Measurements from ENCODE around the gene IL20RA.
"Not testable (repeated sequence)": the region's sequence is repeated elsewhere in the genome, so short reads cannot be mapped to it uniquely, and the experiment has no call there.

IL20RA gene

GRCh38 chr6:137044366-137045221 is at the start of gene IL20RA:
Gene IL20RA (minus strand): TSS chr6:137044965. CDS start chr6:137044728, 237 bp downstream.
- in situ Hi-C loops (cut with HindIII; ENCODE audit: low sequenced_read_pairs) = no loop called here

- in situ Hi-C loops (cut with HindIII; ENCODE audit: low sequenced_read_pairs) = no loop called here
Observed at GRCh38 chr6:137093183-137094069, 48.7 kb upstream of the IL20RA start.

- in situ Hi-C loops (cut with HindIII; ENCODE audit: low sequenced_read_pairs) = no loop called here
Observed at GRCh38 chr6:137092018-137092417, 47.3 kb upstream of the IL20RA start.

GRCh38 chr6:137089305-137089704 is 44.5 kb upstream of the IL20RA start:
- in situ Hi-C loops (cut with HindIII; ENCODE audit: low sequenced_read_pairs) = no loop called here

GRCh38 chr6:137087902-137088301 is 43.1 kb upstream of the IL20RA start:
- in situ Hi-C loops (cut with HindIII; ENCODE audit: low sequenced_read_pairs) = no loop called here

GRCh38 chr6:137086031-137086430 is 41.3 kb upstream of the IL20RA start:
- in situ Hi-C loops (cut with HindIII; ENCODE audit: low sequenced_read_pairs) = no loop called here

- in situ Hi-C loops (cut with HindIII; ENCODE audit: low sequenced_read_pairs) = no loop called here
Observed at GRCh38 chr6:137084865-137085617, 40.3 kb upstream of the IL20RA start.

- in situ Hi-C loops (cut with HindIII; ENCODE audit: low sequenced_read_pairs) = no loop called here
Observed at GRCh38 chr6:137084090-137084489, 39.3 kb upstream of the IL20RA start.

GRCh38 chr6:137081997-137082396 is 37.2 kb upstream of the IL20RA start:
- in situ Hi-C loops (cut with HindIII; ENCODE audit: low sequenced_read_pairs) = no loop called here

- in situ Hi-C loops (cut with HindIII; ENCODE audit: low sequenced_read_pairs) = no loop called here
Observed at GRCh38 chr6:137080711-137081110, 35.9 kb upstream of the IL20RA start.

GRCh38 chr6:137076277-137077068 is 31.7 kb upstream of the IL20RA start:
- in situ Hi-C loops (cut with HindIII; ENCODE audit: low sequenced_read_pairs) = no loop called here

- in situ Hi-C loops (cut with HindIII; ENCODE audit: low sequenced_read_pairs) = not testable (repeated sequence)
Observed at GRCh38 chr6:137075790-137076189, 31.0 kb upstream of the IL20RA start.

- in situ Hi-C loops (cut with HindIII; ENCODE audit: low sequenced_read_pairs) = no loop called here
Observed at GRCh38 chr6:137070303-137070702, 25.5 kb upstream of the IL20RA start.

GRCh38 chr6:137067399-137067798 is 22.6 kb upstream of the IL20RA start:
- in situ Hi-C loops (cut with HindIII; ENCODE audit: low sequenced_read_pairs) = no loop called here

GRCh38 chr6:137058037-137058436 is 13.3 kb upstream of the IL20RA start:
- in situ Hi-C loops (cut with HindIII; ENCODE audit: low sequenced_read_pairs) = no loop called here

GRCh38 chr6:137056121-137056880 is 11.5 kb upstream of the IL20RA start:
- in situ Hi-C loops (cut with HindIII; ENCODE audit: low sequenced_read_pairs) = no loop called here

- in situ Hi-C loops (cut with HindIII; ENCODE audit: low sequenced_read_pairs) = no loop called here
Observed at GRCh38 chr6:137051790-137052472, 7.2 kb upstream of the IL20RA start.

GRCh38 chr6:137049095-137049494 is 4.3 kb upstream of the IL20RA start:
- in situ Hi-C loops (cut with HindIII; ENCODE audit: low sequenced_read_pairs) = no loop called here

- in situ Hi-C loops (cut with HindIII; ENCODE audit: low sequenced_read_pairs) = no loop called here
Observed at GRCh38 chr6:137046871-137047412, 2.2 kb upstream of the IL20RA start.
